Amniotic stem cell (primary cell): ENCODE measurements around the gene ADRA2B.

ENCODE experiments used
- DNase-seq: peaks from one replicate; lab custom pipeline; 2025; lab: John Stamatoyannopoulos, UW

The ADRA2B gene

GRCh38 chr2:96136129-96136720, 19.9 kb upstream of the ADRA2B start:
- DNase-seq, result no peak

- DNase-seq, result no peak
Measured at GRCh38 chr2:96135621-96136020, 19.2 kb upstream of the ADRA2B start.

GRCh38 chr2:96135171-96135570, 18.8 kb upstream of the ADRA2B start:
- no peak for DNase-seq

- DNase-seq, result no peak
Measured at GRCh38 chr2:96134421-96134820, 18.1 kb upstream of the ADRA2B start.

- DNase-seq, result no peak
Measured at GRCh38 chr2:96131813-96132745, 15.7 kb upstream of the ADRA2B start.

GRCh38 chr2:96131152-96131812, 14.9 kb upstream of the ADRA2B start:
- DNase-seq, result no peak

GRCh38 chr2:96130483-96130882, 14.1 kb upstream of the ADRA2B start:
- no peak for DNase-seq

- DNase-seq, result no peak
Measured at GRCh38 chr2:96129528-96130120, 13.3 kb upstream of the ADRA2B start.

GRCh38 chr2:96128456-96128855, 12.1 kb upstream of the ADRA2B start:
- no peak for DNase-seq

GRCh38 chr2:96124406-96125265, 8.3 kb upstream of the ADRA2B start:
- DNase-seq, result no peak

GRCh38 chr2:96123936-96124335, 7.6 kb upstream of the ADRA2B start:
- no peak for DNase-seq

GRCh38 chr2:96123290-96123689, 6.9 kb upstream of the ADRA2B start:
- no peak for DNase-seq

- no peak for DNase-seq
Measured at GRCh38 chr2:96122391-96122790, 6.0 kb upstream of the ADRA2B start.

GRCh38 chr2:96121414-96121813, 5.0 kb upstream of the ADRA2B start:
- DNase-seq, result no peak

- no peak for DNase-seq
Measured at GRCh38 chr2:96120991-96121390, 4.6 kb upstream of the ADRA2B start.

- DNase-seq, result no peak
Measured at GRCh38 chr2:96120091-96120720, 3.8 kb upstream of the ADRA2B start.

GRCh38 chr2:96119389-96119751, 3.0 kb upstream of the ADRA2B start:
- no peak for DNase-seq

GRCh38 chr2:96118698-96119388, 2.5 kb upstream of the ADRA2B start:
- no peak for DNase-seq

GRCh38 chr2:96117701-96118588, 1.6 kb upstream of the ADRA2B start:
- no peak for DNase-seq
